ENCODE data around the gene SPX. TPM values are rescaled to one million over a fixed set of nuclear protein-coding genes. Genes with fewer than 3 reads are reported as not detected.

SPX gene
- total RNA-seq, 4 donors from 2014 or later, result 0.38 to 5.4 (median 1.3) TPM

- ATAC-seq (ENCODE audit: low FRiP score) (peak; percentile 99), DNase-seq (ENCODE audit: low spot score) (peak; percentile 67)
- no peak for TF ChIP-seq CTCF (IDR thresholded peaks at IDR 0.05)
Measured at GRCh38 chr12:21501258-21502163, 24.6 kb upstream of the SPX start, which contains the start of the genes GOLT1B and RECQL. GOLT1B (plus strand) TSS chr12:21501789; CDS start chr12:21501924, 135 bp downstream. RECQL (minus strand) TSS chr12:21501635; CDS start chr12:21499570, 2,065 bp downstream.

DNA sequence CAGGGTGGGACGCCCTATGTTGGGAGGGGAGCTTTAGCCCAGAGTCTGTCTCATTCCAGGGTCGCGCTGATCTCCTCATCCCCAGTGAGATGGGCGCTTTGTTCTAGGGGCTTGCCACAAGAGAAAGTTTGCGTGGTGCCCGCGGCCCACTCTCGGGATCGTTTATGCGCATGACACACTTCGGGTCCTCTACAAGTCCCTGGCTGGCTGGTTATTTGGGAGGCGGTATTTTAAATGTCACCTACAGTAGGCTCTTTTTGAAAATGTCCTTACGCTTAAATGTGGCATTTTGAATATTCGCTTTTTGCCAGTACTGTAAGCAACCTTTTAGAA lies 24.0 kb upstream of the SPX start:
- no peak for TF ChIP-seq CTCF (IDR thresholded peaks at IDR 0.05)
- DNase-seq (ENCODE audit: low spot score) (peak; percentile 24), ATAC-seq (ENCODE audit: low FRiP score) (peak; percentile 19)

GRCh38 chr12:21502872-21503271 lies 23.2 kb upstream of the SPX start:
- no peak for TF ChIP-seq CTCF (IDR thresholded peaks at IDR 0.05)
- no peak for ATAC-seq (ENCODE audit: low FRiP score)
- no peak for DNase-seq (ENCODE audit: low spot score)

- no peak for ATAC-seq (ENCODE audit: low FRiP score)
Measured at GRCh38 chr12:21505888-21506287, 20.2 kb upstream of the SPX start.

GRCh38 chr12:21507849-21508248 lies 18.2 kb upstream of the SPX start:
- TF ChIP-seq CTCF (IDR thresholded peaks at IDR 0.05), result no peak
- ATAC-seq (ENCODE audit: low FRiP score), result no peak
- no peak for DNase-seq (ENCODE audit: low spot score)

More at GRCh38 chr12:21505888-21506287, 20.2 kb upstream of the SPX start:
- no peak for DNase-seq (ENCODE audit: low spot score)
- no peak for TF ChIP-seq CTCF (IDR thresholded peaks at IDR 0.05)

- DNase-seq (ENCODE audit: low spot score) (no peak), ATAC-seq (ENCODE audit: low FRiP score) (no peak)
- no peak for TF ChIP-seq CTCF (IDR thresholded peaks at IDR 0.05)
Measured at GRCh38 chr12:21509768-21510167, 16.3 kb upstream of the SPX start.

GRCh38 chr12:21516281-21516680 lies 9.8 kb upstream of the SPX start:
- TF ChIP-seq CTCF (IDR thresholded peaks at IDR 0.05), result no peak
- DNase-seq (ENCODE audit: low spot score) (no peak), ATAC-seq (ENCODE audit: low FRiP score) (no peak)

Data from omental fat pad (tissue), 4 donors.